Gastroesophageal sphincter (tissue), 4 donors: ENCODE data around the gene KPNA2. TPM values are rescaled to one million over a fixed set of nuclear protein-coding genes. Genes with fewer than 3 reads are reported as not detected.
A peak's percentile ranks its signal among the peaks of the same experiment; 100 is the strongest.
"Not testable (repeated sequence)": the region's sequence is repeated elsewhere in the genome, so short reads cannot be mapped to it uniquely, and the experiment has no call there.

Experiments used
- ATAC-seq: fragments of 150-250 bp; one replicate; pipeline ENCODE4 v1.9.1; 2016; ENCODE audit warnings: mild to moderate bottlenecking, moderate library complexity
- H3K27ac ChIP-seq, 4 donors: fragments of 200-600 bp; sonication (generic) in 3 of 4; 1 replicate in 3 of 4; 2 replicates in 1 of 4; pipeline ENCODE4 v1.5.1; 2016 to 2019
- H3K27me3 ChIP-seq: fragments of 200-600 bp; sonication (generic); one replicate; pipeline ENCODE4 v1.5.1; 2019
- H3K36me3 ChIP-seq, 2 donors: fragments of 200-600 bp; sonication (generic); one replicate each; pipeline ENCODE4 v1.5.1; 2019; ENCODE audit warnings: control low read depth in 1 of 2
- H3K4me1 ChIP-seq, 3 donors: fragments of 200-600 bp; sonication (generic); 1 replicate in 2 of 3; 2 replicates in 1 of 3; pipeline ENCODE4 v1.5.1; 2016 to 2019; ENCODE audit warnings: control low read depth in 2 of 3
- H3K4me3 ChIP-seq, 2 donors: fragments of 200-600 bp; sonication (generic); one replicate each; pipeline ENCODE4 v1.5.1; 2019; ENCODE audit warnings: mild to moderate bottlenecking in 1 of 2, moderate library complexity in 1 of 2
- H3K9me3 ChIP-seq, 3 donors: fragments of 200-600 bp; sonication (generic); one replicate each; pipeline ENCODE4 v1.5.1; 2017 to 2019; ENCODE audit warnings: control low read depth in 2 of 3
- CTCF ChIP-seq, 4 experiments: fragments of 200-600 bp in 2 of 4; fragments of 450-650 bp in 2 of 4; sonication (generic) in 1 of 4; IDR thresholded peaks; one replicate each; pipeline ENCODE4 v1.5.1; 2017 to 2019; ENCODE audit warnings: antibody characterized with exemption in 4 of 4, mild to moderate bottlenecking in 2 of 4, moderate library complexity in 2 of 4
- EP300 ChIP-seq: sonication (generic); formaldehyde crosslinking; IDR thresholded peaks from one replicate; pipeline ENCODE4 v1.6.1; 2017; ENCODE audit warnings: antibody characterized with exemption, mild to moderate bottlenecking
- POLR2A ChIP-seq, 2 donors: fragments of 450-650 bp; IDR thresholded peaks; one replicate each; pipeline ENCODE4 v1.6.1; 2017; ENCODE audit warnings: antibody characterized with exemption in 2 of 2, mild to moderate bottlenecking in 2 of 2, moderate library complexity in 1 of 2
- POLR2AphosphoS5 ChIP-seq: sonication (generic); formaldehyde crosslinking; IDR thresholded peaks from one replicate; pipeline ENCODE4 v1.6.1; 2017; ENCODE audit warnings: antibody characterized with exemption
- WGBS, 2 donors: methylation state at CpG; one replicate each; pipeline ENCODE4 v1.1.5; 2018; ENCODE audit warnings: low coverage in 1 of 2; 5-methylcytosine and 5-hydroxymethylcytosine counted together
- total RNA-seq, 4 donors: library from RNA; depleted of rRNA; stranded (reverse); fragments of >200 nt; gene quantifications; one replicate each; pipeline ENCODE4 v1.1.0, GENCODE V29; 2016

KPNA2 gene
- total RNA-seq, 4 donors from 2014 or later = 15.7 to 34.7 (median 21.0) TPM

DNA sequence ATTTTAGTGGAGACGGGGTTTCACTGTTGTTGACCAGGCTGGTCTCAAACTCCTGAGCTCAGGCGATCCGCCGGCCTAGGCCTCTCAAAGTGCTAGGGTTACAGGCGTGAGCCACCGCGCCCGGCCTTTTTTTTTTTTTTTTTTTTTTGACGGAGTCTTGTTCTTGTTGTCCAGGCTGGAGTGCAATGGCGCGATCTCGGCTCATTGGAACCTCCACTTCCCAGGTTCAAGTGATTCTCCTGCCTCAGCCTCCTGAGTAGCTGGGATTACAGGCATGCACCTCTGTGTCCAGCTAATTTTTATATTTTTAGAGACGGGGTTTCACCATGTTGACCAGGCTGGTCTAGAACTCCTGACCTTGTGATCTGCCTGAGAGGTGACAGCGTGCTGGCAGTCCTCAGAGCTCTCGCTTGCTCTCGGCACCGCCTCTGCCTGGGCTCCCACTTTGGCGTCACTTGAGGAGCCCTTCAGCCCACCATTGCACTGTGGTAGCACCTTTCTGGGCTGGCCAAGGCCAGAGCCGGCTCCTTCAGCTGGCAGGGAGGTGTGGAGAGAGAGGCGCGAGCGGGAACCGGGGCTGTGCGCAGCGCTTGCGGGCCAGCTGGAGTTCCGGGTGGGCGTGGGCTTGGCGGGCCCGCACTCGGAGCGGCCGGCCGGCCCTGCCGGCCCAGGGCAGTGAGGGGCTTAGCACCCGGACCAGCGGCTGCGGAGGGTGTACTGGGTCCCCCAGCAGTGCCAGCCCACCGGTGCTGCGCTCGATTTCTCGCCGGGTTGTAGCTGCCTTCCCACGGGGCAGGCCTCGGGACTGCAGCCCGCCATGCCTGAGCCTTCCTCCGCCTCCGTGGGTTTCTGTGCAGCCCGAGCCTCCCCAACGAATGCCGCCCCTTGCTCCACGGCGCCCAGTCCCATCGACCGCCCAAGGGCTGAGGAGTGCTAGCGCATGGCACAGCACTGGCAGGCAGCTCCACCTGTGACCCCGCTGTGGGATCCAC, 16.1 kb downstream of the KPNA2 start:
- ATAC-seq, H3K27me3 ChIP-seq: not testable (repeated sequence)
- WGBS, 2 donors = 99% methylated on average over 10 of the region's 57 CpGs; no CpG with 5 or more reads in 1 of the 2 donors

DNA sequence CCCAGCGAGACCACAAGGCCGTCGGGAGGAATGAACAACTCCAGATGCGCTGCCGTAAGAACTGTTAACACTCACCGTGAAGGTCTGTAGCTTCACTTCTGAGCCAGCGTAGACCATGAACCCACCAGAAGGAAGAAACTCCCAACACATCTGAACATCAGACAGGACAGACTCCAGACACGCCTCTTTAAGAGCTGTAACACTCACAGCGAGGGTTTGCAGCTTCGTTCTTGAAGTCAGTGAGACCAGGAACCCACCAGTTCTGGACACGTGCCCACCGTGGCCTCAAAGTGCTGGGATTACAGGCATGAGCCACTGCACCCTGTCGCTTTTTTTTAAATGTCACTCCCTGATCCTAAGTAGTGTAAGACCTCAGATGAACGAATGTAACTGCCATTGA, 17.3 kb downstream of the KPNA2 start:
- 60 to 82% methylated on average over 1 to 7 of the region's 14 CpGs for WGBS, 2 donors
- no peaks in the 10 kb centered on the region for H3K36me3 ChIP-seq
- H3K4me1 ChIP-seq = peaks cover 0 to 11% (median 4%) of the 10 kb centered on the region in 3 donors
- H3K4me3 ChIP-seq = no peak overlapping the region
- no peaks in the 10 kb centered on the region for H3K27me3 ChIP-seq
- TF ChIP-seq CTCF (IDR thresholded peaks at IDR 0.05) (no peak), EP300 (no peak), POLR2A (IDR thresholded peaks at IDR 0.05) (no peak), POLR2AphosphoS5 (no peak)
- no peak for ATAC-seq
- no peaks in the 10 kb centered on the region for H3K9me3 ChIP-seq
- H3K27ac ChIP-seq = peak overlapping the region in 3 of 4 donors; percentile 60 to 63 (median 62)

More for the DNA sequence above, 16.1 kb downstream of the KPNA2 start:
- H3K4me3 ChIP-seq, H3K9me3 ChIP-seq, H3K27ac ChIP-seq, H3K36me3 ChIP-seq: not testable (repeated sequence)
- peaks cover 0 to 21% (median 4%) of the 10 kb centered on the region in 3 donors for H3K4me1 ChIP-seq

DNA sequence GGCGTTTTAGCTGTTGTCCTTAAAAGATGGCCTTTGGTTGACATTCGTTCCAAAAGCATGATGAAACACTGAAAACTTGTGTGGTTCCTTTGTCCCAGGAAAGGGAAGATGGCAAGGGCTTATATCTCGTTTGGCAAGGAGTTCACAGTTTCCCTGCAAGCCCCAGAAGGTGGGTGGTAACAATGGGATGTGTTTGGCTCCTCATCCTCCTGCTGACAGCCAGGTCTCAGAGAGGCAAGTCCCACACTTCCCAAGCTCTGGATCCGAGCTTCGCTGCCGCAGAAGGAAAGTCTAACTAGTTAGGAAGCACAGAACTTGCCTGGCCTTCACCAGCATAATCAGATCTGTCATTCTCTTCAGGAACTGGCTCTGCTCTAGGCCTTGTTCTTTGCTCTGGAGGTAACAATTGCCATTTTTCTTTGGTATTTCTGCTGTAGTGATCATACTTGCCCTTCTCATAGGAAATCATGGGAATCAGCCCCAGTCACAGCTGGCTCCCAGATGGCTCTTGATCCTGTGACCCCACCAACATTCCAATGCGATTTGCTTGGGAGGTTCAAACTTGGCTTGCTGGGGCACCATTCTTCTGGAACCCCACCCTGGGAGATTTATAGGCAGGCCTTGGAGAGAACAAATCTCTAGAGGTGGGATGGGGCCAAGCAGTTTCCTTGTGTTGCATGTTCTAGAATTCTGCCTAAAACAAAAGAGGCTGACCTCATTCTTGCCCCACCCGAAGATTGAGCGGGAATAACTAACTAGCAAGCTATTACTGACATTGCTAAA, 17.9 kb downstream of the KPNA2 start:
- no peak for TF ChIP-seq POLR2A (IDR thresholded peaks at IDR 0.05)
- TF ChIP-seq POLR2AphosphoS5 = peak; percentile 41
- Histone ChIP-seq H3K4me1 (peaks cover 0 to 10% (median 4%) of the 10 kb centered on the region in 3 donors), H3K36me3 (no peaks in the 10 kb centered on the region), H3K27ac (peak overlapping the region in 3 of 4 donors; percentile 60 to 63 (median 62)), H3K9me3 (no peaks in the 10 kb centered on the region), H3K27me3 (no peaks in the 10 kb centered on the region), H3K4me3 (no peak overlapping the region)
- ATAC-seq = peak; percentile 82
- 63% methylated on average over 2 to 7 of the region's 9 CpGs for WGBS, 2 donors

- H3K4me3 ChIP-seq = no peak overlapping the region
- peak overlapping the region; percentile 16 to 71 (median 60) for H3K27ac ChIP-seq
- no peaks in the 10 kb centered on the region for H3K27me3 ChIP-seq
- TF ChIP-seq POLR2AphosphoS5 = no peak
- H3K9me3 ChIP-seq = no peaks in the 10 kb centered on the region
- ATAC-seq = peak; percentile 66
- H3K36me3 ChIP-seq = no peaks in the 10 kb centered on the region
- 36 to 46% methylated on average over 8 to 10 of the region's 11 CpGs for WGBS, 2 donors
- peaks cover 0 to 10% (median 4%) of the 10 kb centered on the region in 3 donors for H3K4me1 ChIP-seq
Observed at GRCh38 chr17:68054296-68054900, 18.9 kb downstream of the KPNA2 start.

GRCh38 chr17:68057531-68057952, 22.0 kb downstream of the KPNA2 start:
- no peak for ATAC-seq
- no peaks in the 10 kb centered on the region for H3K36me3 ChIP-seq
- no peaks in the 10 kb centered on the region for H3K27me3 ChIP-seq
- H3K4me3 ChIP-seq = no peak overlapping the region
- no peaks in the 10 kb centered on the region for H3K9me3 ChIP-seq
- peaks cover 0 to 10% (median 4%) of the 10 kb centered on the region in 3 donors for H3K4me1 ChIP-seq
- no peak for TF ChIP-seq POLR2A (IDR thresholded peaks at IDR 0.05)
- TF ChIP-seq POLR2AphosphoS5 = no peak
- no peak for TF ChIP-seq EP300
- peak in 2 of 4 experiments; percentile 11 to 36 for TF ChIP-seq CTCF (IDR thresholded peaks at IDR 0.05)
- WGBS, 2 donors = 42 to 62% methylated on average over 4 of the region's 4 CpGs
- H3K27ac ChIP-seq = no peak overlapping the region

GRCh38 chr17:68060336-68060735, 24.8 kb downstream of the KPNA2 start:
- TF ChIP-seq POLR2AphosphoS5 = no peak
- WGBS, 2 donors = 60 to 83% methylated on average over 1 to 2 of the region's 2 CpGs
- no peak for ATAC-seq
- no peaks in the 10 kb centered on the region for H3K36me3 ChIP-seq
- no peaks in the 10 kb centered on the region for H3K4me1 ChIP-seq
- no peak overlapping the region for H3K27ac ChIP-seq
- H3K9me3 ChIP-seq = no peaks in the 10 kb centered on the region
- no peaks in the 10 kb centered on the region for H3K27me3 ChIP-seq
- H3K4me3 ChIP-seq = no peak overlapping the region
